ENCODE results near the gene VDR. TPM values are rescaled to one million over a fixed set of nuclear protein-coding genes. Genes with fewer than 3 reads are reported as not detected.

VDR gene
- total RNA-seq, 1 donor from 2014 or later: 4.6 TPM

DNA sequence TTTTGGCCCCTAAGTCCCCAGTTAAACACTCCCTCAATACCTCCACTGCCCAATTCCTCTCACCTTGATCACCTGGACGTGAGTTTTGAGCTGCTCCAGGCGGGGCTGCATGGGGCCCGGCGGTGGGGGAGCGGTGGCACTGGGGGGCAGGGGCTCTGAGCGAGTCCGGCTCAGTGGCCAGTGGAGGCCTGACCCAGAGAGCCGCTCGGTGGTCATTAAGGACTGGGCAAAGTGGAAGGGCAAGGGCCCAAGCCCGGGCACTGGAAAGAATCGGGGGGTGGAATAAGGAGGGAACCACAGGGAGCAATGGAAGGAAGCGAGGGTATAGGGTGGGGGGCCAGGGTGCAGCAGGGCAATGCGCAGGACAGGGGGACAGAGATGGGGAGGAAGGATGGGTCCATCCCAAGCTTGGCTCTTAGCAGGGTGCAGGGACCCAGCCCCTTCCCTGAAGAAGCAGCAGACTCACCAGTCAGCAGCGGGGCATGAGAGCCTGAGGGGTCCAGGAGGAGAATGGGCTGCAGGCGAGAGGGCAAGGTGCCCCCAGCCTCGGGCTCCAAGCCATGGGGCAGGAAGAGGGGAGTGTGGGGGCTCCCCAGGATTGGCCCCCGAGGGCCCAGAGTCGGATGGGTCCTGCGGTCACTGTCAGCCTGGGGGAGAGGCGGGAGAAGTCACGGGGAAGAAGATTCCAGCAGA is 109.5 kb downstream of the VDR start:
- H3K36me3 Mint-ChIP-seq (ENCODE audit: low read depth): peaks cover 22% of the 10 kb centered on the region
- H3K4me3 Mint-ChIP-seq (ENCODE audit: unreplicated experiment): no peak overlapping the region
- DNase-seq (ENCODE audit: low spot score): no peak
- no peaks in the 10 kb centered on the region for H3K9me3 Mint-ChIP-seq (ENCODE audit: low read depth)
- H3K27me3 Mint-ChIP-seq (ENCODE audit: low read depth): no peaks in the 10 kb centered on the region
- peaks cover 9% of the 10 kb centered on the region for H3K4me1 Mint-ChIP-seq (ENCODE audit: low read depth)
- TF ChIP-seq, protein P1, sequence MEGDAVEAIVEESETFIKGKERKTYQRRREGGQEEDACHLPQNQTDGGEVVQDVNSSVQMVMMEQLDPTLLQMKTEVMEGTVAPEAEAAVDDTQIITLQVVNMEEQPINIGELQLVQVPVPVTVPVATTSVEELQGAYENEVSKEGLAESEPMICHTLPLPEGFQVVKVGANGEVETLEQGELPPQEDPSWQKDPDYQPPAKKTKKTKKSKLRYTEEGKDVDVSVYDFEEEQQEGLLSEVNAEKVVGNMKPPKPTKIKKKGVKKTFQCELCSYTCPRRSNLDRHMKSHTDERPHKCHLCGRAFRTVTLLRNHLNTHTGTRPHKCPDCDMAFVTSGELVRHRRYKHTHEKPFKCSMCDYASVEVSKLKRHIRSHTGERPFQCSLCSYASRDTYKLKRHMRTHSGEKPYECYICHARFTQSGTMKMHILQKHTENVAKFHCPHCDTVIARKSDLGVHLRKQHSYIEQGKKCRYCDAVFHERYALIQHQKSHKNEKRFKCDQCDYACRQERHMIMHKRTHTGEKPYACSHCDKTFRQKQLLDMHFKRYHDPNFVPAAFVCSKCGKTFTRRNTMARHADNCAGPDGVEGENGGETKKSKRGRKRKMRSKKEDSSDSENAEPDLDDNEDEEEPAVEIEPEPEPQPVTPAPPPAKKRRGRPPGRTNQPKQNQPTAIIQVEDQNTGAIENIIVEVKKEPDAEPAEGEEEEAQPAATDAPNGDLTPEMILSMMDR (IDR thresholded peaks at IDR 0.05): no peak
- H3K27ac Mint-ChIP-seq (ENCODE audit: unreplicated experiment): no peak overlapping the region

DNA sequence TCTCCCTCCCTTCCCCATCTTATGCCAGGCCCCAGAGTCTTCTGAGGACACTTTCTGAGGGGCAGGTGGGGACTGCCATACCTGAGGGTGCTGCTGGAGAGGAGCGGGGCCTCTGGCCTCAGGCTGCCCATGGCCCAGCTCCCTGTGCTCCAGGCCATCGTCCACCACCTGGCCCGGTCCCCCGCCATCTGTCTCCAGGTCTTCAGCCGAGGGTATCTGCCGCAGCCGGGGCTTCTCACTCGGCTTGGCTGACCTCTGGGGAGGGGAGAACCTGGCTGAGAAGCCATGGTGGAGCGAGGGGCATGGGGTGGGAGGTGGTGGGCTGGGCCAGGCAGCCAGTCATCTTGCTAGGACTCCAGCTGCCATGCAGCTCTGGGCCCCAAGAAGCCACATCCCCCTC is 110.1 kb downstream of the VDR start:
- peaks cover 3% of the 10 kb centered on the region for H3K4me1 Mint-ChIP-seq (ENCODE audit: low read depth)
- H3K27ac Mint-ChIP-seq (ENCODE audit: unreplicated experiment): no peak overlapping the region
- DNase-seq (ENCODE audit: low spot score): no peak
- H3K4me3 Mint-ChIP-seq (ENCODE audit: unreplicated experiment): no peak overlapping the region
- H3K27me3 Mint-ChIP-seq (ENCODE audit: low read depth): no peaks in the 10 kb centered on the region
- no peaks in the 10 kb centered on the region for H3K9me3 Mint-ChIP-seq (ENCODE audit: low read depth)
- TF ChIP-seq, protein P1 (IDR thresholded peaks at IDR 0.05): no peak
- H3K36me3 Mint-ChIP-seq (ENCODE audit: low read depth): peaks cover 22% of the 10 kb centered on the region

DNA sequence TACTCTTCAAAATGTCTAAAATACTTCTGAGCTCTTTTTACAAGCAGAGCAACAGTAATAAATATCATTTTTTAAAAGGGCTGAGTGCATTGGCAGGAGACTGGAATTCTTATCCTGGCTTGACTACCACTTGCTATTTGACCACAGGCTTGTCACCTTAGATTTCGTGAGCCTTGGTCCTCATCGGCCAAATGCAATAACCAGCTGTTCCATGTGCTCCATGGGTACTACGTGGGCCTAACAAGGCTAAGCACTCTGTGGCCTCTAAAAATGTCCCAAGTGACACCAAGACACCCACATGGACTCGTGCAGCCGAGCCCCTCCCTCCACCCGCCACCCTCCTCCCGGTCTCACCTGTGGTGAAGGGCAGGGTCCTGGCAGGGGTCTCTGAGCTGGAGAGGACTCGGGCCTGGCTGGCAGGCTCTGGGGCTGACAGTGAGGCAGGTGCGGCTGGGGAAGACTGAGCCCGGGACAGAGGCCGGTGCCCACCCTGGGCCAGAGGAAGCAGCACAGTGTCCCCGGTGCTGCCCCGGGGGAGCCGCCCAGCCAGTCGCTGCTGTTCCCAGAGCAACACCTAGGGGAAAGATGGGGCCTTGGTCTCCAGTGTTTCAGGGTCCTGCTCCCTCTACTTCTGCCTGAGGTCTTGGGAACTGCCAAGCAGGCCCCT is 111.6 kb downstream of the VDR start:
- Mint-ChIP-seq H3K4me1 (ENCODE audit: low read depth) (no peaks in the 10 kb centered on the region), H3K4me3 (ENCODE audit: unreplicated experiment) (no peak overlapping the region), H3K9me3 (ENCODE audit: low read depth) (no peaks in the 10 kb centered on the region), H3K27me3 (ENCODE audit: low read depth) (no peaks in the 10 kb centered on the region), H3K36me3 (ENCODE audit: low read depth) (peaks cover 32% of the 10 kb centered on the region), H3K27ac (ENCODE audit: unreplicated experiment) (no peak overlapping the region)
- no peak for DNase-seq (ENCODE audit: low spot score)
- TF ChIP-seq, protein P1 (IDR thresholded peaks at IDR 0.05): no peak

DNA sequence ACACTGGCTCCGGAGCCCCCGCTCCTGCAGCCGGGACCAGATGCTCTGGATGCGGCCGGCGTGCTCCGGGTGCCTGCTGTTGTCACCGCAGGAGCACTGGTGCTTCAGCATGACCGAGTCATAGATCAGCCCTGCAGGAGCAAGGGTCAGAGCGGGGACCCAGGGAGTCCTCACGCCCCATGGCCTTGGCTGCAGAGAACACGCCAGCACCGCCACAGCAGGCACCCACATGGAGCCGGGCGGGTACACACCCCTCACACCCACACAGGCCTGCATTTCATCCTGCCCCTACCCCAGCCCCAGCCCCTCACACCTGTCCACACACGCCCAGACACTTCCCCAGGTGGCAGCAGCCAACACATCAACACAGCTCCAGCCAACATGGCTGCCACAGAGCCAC is 112.9 kb downstream of the VDR start:
- TF ChIP-seq, protein P1 (IDR thresholded peaks at IDR 0.05): no peak
- Mint-ChIP-seq H3K36me3 (ENCODE audit: low read depth) (peaks cover 37% of the 10 kb centered on the region), H3K4me1 (ENCODE audit: low read depth) (no peaks in the 10 kb centered on the region), H3K27me3 (ENCODE audit: low read depth) (no peaks in the 10 kb centered on the region), H3K4me3 (ENCODE audit: unreplicated experiment) (no peak overlapping the region), H3K9me3 (ENCODE audit: low read depth) (no peaks in the 10 kb centered on the region), H3K27ac (ENCODE audit: unreplicated experiment) (no peak overlapping the region)
- DNase-seq (ENCODE audit: low spot score): no peak

Other genes starting within 250 kb of the VDR start
- gene RPAP3, start 199.0 kb downstream of the VDR start, total RNA-seq: 23.8 to 35.8 TPM (median 26.1 TPM) in 3 replicates
- gene ENDOU, start 179.5 kb downstream of the VDR start, total RNA-seq: not detected in 3 replicates
- gene RAPGEF3, start 146.1 kb downstream of the VDR start, total RNA-seq: 1.3 to 1.8 TPM (median 1.3 TPM) in 3 replicates
- gene SLC48A1, start 131.8 kb downstream of the VDR start, total RNA-seq: 11.4 to 18.4 TPM (median 11.5 TPM) in 3 replicates
- gene HDAC7, start 85.1 kb downstream of the VDR start, total RNA-seq: 79.1 to 93.2 TPM (median 89.6 TPM) in 3 replicates
- 54.3 to 60.1 TPM (median 54.8 TPM) in 3 replicates for gene TMEM106C, start 58.6 kb upstream of the VDR start, total RNA-seq
- 2.0 to 47.7 TPM (median 35.6 TPM) in 3 replicates for gene COL2A1, start 99.5 kb upstream of the VDR start, total RNA-seq
- 16.1 to 20.9 TPM (median 19.7 TPM) in 3 replicates for gene SENP1, start 201.1 kb upstream of the VDR start, total RNA-seq
- gene PFKM, start 214.4 kb upstream of the VDR start, total RNA-seq: 60.9 to 82.3 TPM (median 61.2 TPM) in 3 replicates